HPDE6-E6E7 (cell line): ENCODE data around the gene ODF2.
"Not testable (repeated sequence)": the region's sequence is repeated elsewhere in the genome, so short reads cannot be mapped to it uniquely, and the experiment has no call there.

Experiments
- DNase-seq: peaks from one replicate; pipeline ENCODE4 v3.0.0; 2011; ENCODE audit warnings: missing footprints; ENCODE audit errors: extremely low spot score

ODF2 gene

GRCh38 chr9:128455849-128456612 lies at the start of gene ODF2:
Gene ODF2 (plus strand): TSS chr9:128456006. CDS start chr9:128456092, 86 bp downstream.
- DNase-seq, result peak; percentile 99

- no peak for DNase-seq
These were observed 48.9 kb upstream of the ODF2 start for GRCh38 chr9:128406848-128407391.

DNA sequence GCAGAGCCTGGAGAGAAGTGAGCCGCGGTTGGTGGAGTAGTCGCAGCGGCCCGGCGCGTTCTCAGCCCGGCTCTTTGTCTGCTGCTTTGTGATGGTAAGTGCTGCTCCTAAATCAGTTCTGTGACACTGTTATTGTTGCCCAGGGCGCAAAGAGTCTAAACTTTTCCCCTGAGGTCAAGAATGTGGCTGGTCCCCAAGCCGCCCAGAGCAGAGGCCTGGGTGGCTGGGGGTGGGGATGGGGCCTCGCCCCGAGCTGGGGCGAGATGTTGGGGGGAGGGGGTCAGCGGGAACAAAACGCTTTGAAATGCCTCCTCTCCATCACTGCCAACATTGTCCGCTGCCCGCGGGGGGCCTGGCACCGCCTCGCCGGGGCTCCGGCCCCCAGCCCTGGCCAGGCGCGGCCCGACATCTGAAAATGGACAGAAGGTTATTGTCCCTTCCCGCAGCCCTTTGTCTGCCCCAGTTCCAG lies 46.8 kb upstream of the ODF2 start:
- DNase-seq, result no peak

- DNase-seq, result no peak
These were observed 46.4 kb upstream of the ODF2 start for GRCh38 chr9:128409450-128409849.

DNA sequence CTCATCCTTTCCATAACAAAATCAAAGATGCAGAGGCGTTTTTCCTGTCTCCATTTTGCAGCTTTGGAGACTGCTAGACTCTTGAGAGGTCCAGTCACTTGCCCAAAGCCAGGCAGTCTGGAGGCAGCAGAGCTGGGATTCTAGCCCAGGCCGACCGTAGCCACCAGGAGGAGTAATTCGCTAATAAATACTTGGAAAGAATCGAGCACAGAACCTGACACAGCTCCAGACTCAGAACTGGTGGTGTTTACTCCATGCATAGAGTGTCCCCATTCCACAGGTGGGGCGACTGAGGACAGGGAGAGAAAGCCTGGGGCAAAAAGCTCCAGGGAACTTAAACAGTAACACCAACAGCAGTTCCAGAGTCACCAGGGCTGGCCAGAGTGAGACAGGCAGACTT lies 45.8 kb upstream of the ODF2 start:
- DNase-seq, result no peak

- no peak for DNase-seq
These were observed 44.3 kb upstream of the ODF2 start for GRCh38 chr9:128411364-128412119.

DNA sequence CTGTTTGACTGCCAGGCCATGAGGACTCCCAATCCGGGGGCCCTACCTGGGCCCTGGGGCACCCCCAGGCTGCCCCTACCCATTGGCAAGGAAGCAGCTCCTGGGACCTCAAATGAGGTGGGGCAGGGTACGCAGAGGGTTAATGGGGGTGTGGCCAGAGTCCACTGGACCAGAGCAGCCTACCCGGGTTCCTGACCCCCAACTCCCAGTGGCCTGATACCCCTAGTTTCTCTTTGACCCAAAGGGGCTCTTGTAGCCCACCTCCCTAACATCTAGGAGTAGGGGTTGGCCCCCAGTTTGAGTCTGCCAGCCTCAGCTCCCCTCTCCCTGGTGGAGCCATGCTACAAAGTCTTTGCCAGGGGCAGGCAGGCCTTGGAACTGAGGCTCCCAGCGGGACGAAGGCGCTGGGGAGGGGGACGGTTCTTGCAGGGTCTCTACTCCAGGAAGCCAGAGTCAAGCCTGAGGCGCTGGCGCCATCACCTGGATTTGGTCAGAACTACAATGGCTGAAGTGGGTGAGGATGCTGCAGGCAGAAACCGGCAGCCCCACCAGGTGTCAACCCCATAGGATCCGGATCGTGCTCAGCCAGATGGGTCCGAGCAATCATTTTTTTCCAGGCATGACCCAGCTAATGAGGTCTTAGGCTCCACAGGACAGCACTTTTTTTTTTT lies 43.6 kb upstream of the ODF2 start:
- DNase-seq, result no peak

DNA sequence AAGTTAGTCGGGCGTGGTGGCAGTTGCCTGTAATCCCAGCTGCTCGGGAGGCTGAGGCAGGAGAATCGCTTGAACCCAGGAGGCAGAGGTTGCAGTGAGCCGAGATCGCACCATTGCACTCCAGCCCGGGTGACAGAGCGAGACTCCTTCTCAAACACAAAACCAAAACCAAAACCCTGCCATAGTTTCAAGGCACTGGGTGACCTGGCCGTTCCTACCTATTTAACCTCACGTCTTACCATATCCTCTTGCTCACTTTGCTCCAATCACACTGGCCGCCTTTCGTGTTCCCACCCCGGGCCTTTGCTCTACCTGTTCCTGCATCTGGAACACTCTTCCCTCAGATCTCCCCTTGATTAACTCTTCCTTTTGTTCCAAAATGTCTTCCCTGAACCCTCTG lies 42.1 kb upstream of the ODF2 start:
- not testable (repeated sequence) for DNase-seq

DNA sequence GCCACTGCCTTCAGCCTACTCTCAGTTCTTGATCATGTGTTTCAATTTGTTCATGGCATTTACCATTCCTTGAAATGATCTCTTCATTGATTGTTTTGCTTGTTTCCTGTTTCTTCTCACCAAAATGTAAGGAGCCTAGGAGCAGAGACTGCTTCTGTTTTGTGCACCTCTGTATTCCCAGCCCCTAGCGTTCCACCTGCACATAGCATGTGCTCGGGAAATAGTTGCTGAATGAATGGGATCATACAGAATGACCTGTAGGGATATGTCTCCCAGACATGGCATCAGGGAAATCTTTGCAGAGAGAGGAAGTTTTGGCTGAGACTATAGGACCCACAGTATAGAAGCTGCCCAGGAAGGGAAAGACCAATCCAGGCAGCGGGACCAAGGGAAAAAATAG lies 41.3 kb upstream of the ODF2 start:
- no peak for DNase-seq

- DNase-seq, result no peak
These were observed 40.5 kb upstream of the ODF2 start for GRCh38 chr9:128415281-128415680.

DNA sequence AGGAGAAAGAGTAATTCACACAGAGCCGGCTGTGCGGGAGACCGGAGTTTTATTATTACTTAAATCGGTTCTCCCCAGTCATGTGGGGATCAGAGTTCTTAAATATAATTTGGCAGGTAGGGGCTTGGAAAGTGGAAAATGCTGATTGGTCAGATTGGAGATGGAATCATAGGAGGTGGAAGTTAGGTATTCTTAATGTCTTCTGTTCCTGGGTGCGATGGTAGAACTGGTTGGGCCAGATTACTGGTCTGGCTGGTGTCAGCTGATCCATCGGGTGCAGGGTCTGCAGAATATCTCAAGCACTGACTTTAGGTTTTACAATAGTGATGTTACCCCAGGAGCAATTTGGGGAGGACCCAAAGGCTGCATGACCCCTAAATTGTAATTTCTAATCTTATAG lies 39.8 kb upstream of the ODF2 start:
- no peak for DNase-seq

DNA sequence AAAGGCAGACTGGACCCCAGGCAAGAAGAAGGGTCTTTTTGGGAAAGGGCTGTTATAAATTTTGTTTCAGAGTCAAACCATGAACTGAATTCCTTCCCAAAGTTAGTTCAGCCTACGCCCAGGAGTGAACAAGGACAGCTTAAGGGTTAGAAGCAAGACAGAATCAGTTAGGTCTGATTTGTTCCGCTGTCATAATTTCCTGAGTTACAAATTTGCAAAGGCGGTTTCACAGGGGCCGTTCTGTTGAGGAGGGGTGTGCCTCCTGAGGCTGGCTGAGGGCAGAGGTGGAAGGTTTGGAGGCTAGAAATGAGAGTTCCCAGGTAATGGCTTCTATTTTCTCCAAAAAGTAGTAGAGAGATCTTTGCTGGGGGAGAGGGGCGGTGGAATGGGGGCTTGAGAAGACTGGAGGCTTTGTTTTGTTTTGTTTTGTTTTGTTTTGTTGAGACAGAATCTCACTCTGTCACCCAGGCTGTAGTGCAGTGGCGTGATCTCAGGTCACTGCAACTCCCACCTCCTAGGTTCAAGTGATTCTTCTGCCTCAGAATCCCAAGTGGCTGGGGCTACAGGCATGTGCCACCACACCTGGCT lies 39.3 kb upstream of the ODF2 start:
- DNase-seq, result no peak

GRCh38 chr9:128419061-128419925 lies 36.5 kb upstream of the ODF2 start:
- no peak for DNase-seq

GRCh38 chr9:128420060-128420650 lies 35.7 kb upstream of the ODF2 start:
- peak; percentile 64 for DNase-seq

DNA sequence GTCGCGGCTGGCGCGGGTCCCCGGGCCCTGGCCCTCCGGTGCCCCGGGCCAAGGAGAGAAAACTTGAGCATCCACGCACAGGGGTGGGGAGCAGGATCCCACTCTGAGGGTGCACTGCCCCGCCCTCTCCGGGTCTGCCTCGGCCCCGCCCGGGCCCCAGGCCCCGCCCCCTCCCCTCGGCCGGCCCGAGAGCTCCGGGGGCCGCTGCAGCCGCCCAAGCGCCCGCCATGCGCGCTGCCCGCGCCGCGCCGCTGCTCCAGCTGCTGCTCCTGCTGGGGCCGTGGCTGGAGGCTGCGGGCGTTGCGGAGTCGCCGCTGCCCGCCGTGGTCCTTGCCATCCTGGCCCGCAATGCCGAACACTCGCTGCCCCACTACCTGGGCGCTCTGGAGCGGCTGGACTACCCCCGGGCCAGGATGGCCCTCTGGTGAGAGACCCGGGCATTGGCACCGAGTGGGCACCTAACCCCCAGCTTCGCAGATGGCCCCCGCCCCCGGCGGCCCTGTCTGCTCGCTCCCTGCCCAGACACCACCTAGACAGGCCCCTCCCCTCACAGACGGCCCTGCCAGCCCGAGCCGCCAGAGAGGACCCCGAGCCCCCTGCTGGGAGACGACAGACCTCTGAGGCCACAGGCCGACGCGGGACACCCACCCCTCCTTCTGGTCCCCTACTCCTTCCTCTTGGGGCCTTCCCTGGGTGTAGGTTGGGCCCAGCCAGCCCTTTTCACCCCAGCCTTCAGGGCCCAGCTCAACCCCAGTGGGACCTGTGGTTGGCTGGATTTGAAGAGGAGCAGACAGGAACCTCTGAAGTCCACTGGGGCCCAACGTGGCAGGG lies 34.9 kb upstream of the ODF2 start, which contains the start of gene CERCAM:
Gene CERCAM, plus strand, starts transcription at position 207 of the 831 bp plus-strand sequence. Its CDS starts 21 bp downstream, at position 228.
- DNase-seq, result peak; percentile 48

- DNase-seq, result no peak
These were observed 34.3 kb upstream of the ODF2 start for GRCh38 chr9:128421482-128421996.

- DNase-seq, result not testable (repeated sequence)
These were observed 33.6 kb upstream of the ODF2 start for GRCh38 chr9:128422022-128422782.

DNA sequence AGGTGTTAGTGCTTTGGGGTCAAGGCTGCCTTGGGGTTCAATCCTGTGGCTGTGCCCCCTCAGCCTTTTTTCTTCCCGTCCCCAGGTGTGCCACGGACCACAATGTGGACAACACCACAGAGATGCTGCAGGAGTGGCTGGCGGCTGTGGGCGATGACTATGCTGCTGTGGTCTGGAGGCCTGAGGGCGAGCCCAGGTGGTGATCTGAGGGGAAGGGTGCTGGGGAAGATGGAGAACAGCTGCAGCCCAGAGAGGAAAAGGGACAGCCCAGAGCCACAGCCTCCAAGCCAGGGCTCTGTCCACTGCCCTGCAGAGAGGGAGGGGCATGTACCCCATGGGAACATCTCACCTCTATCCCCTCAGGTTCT lies 33.0 kb upstream of the ODF2 start:
- DNase-seq, result no peak
